ENCODE data around the gene CEP44. TPM values are rescaled to one million over a fixed set of nuclear protein-coding genes. Genes with fewer than 3 reads are reported as not detected.

The CEP44 gene
- total RNA-seq, 2 donors from 2014 or later, result 14.2 to 15.3 TPM

- Histone ChIP-seq H3K9ac (ENCODE audit: low read depth in 2 of 2, low read length in 2 of 2) (no peak overlapping the region), H3K27ac (no peak overlapping the region), H3K4me1 (no peaks in the 10 kb centered on the region), H3K36me3 (no peaks in the 10 kb centered on the region), H3K9me3 (no peaks in the 10 kb centered on the region), H3K4me3 (no peak overlapping the region), H3K27me3 (no peaks in the 10 kb centered on the region)
- TF ChIP-seq CTCF (IDR thresholded peaks at IDR 0.05), result no peak
- intact Hi-C loops (cut with DNase I), result no loop called here
- no peak for DNase-seq
Observed at GRCh38 chr4:174279433-174280155, 4.1 kb upstream of the CEP44 start.

GRCh38 chr4:174281182-174281737 lies 2.5 kb upstream of the CEP44 start:
- Histone ChIP-seq H3K9me3 (no peaks in the 10 kb centered on the region), H3K4me1 (peaks cover 3% of the 10 kb centered on the region), H3K9ac (ENCODE audit: low read depth in 2 of 2, low read length in 2 of 2) (no peak overlapping the region), H3K4me3 (no peak overlapping the region), H3K27ac (no peak overlapping the region), H3K27me3 (no peaks in the 10 kb centered on the region), H3K36me3 (no peaks in the 10 kb centered on the region)
- TF ChIP-seq CTCF (IDR thresholded peaks at IDR 0.05), result no peak
- DNase-seq, result no peak
- intact Hi-C loops (cut with DNase I), result no loop called here

GRCh38 chr4:174281901-174282300 lies 1.8 kb upstream of the CEP44 start:
- Histone ChIP-seq H3K36me3 (no peaks in the 10 kb centered on the region), H3K9ac (ENCODE audit: low read depth in 2 of 2, low read length in 2 of 2) (no peak overlapping the region), H3K4me3 (no peak overlapping the region), H3K9me3 (no peaks in the 10 kb centered on the region), H3K4me1 (peaks cover 3% of the 10 kb centered on the region), H3K27me3 (no peaks in the 10 kb centered on the region), H3K27ac (no peak overlapping the region)
- TF ChIP-seq CTCF (IDR thresholded peaks at IDR 0.05), result no peak
- no peak for DNase-seq
- intact Hi-C loops (cut with DNase I), result no loop called here

- Histone ChIP-seq H3K27ac (peak overlapping the region; percentile 98), H3K9me3 (no peaks in the 10 kb centered on the region), H3K36me3 (no peaks in the 10 kb centered on the region), H3K27me3 (no peaks in the 10 kb centered on the region), H3K4me3 (peak overlapping the region; percentile 53), H3K4me1 (peaks cover 3% of the 10 kb centered on the region), H3K9ac (ENCODE audit: low read depth in 2 of 2, low read length in 2 of 2) (peak overlapping the region; percentile 84 to 97)
- TF ChIP-seq CTCF (IDR thresholded peaks at IDR 0.05), result no peak
- intact Hi-C loops (cut with DNase I), result no loop called here
- peak; percentile 89 for DNase-seq
Observed at GRCh38 chr4:174282836-174283506, 740 bp upstream of the CEP44 start.

GRCh38 chr4:174284487-174284886 lies 776 bp downstream of the CEP44 start:
- Histone ChIP-seq H3K27me3 (no peaks in the 10 kb centered on the region), H3K9me3 (no peaks in the 10 kb centered on the region), H3K27ac (peak overlapping the region; percentile 98), H3K9ac (ENCODE audit: low read depth in 2 of 2, low read length in 2 of 2) (peak overlapping the region; percentile 84 to 97), H3K36me3 (no peaks in the 10 kb centered on the region), H3K4me1 (peaks cover 3% of the 10 kb centered on the region), H3K4me3 (peak overlapping the region; percentile 53)
- no peak for TF ChIP-seq CTCF (IDR thresholded peaks at IDR 0.05)
- intact Hi-C loops (cut with DNase I), result no loop called here
- peak; percentile 22 for DNase-seq

Data from colonic mucosa (tissue), 4 donors.